GM23338 (cell line): ENCODE measurements around the gene FRMPD1.

Source experiments
- CREB1 ChIP-seq: fragments of 250-450 bp; sonication (Bioruptor Pico); IDR thresholded peaks from 2 replicates; pipeline ENCODE4 v1.5.0; 2020; ENCODE audit warnings: low read depth, mild to moderate bottlenecking, moderate library complexity
- ETS1 ChIP-seq: IDR thresholded peaks from 2 replicates; pipeline ENCODE4 v1.6.1; 2016; ENCODE audit warnings: antibody characterized with exemption
- EZH2 ChIP-seq: fragments of 200-600 bp; sonication (generic); IDR thresholded peaks from one replicate; pipeline ENCODE4 v1.8.0; 2017; ENCODE audit warnings: antibody characterized with exemption, mild to moderate bottlenecking, low read depth; ENCODE audit not compliant: unreplicated experiment
- EZH2phosphoT487 ChIP-seq: fragments of 200-600 bp; sonication (generic); IDR thresholded peaks from one replicate; pipeline ENCODE4 v1.8.1; 2018; ENCODE audit warnings: antibody characterized with exemption; ENCODE audit not compliant: unreplicated experiment
- JUNB ChIP-seq: IDR thresholded peaks from one replicate; pipeline ENCODE4 v1.6.1; 2016; ENCODE audit warnings: antibody characterized with exemption; ENCODE audit not compliant: unreplicated experiment
- NANOG ChIP-seq: IDR thresholded peaks from 2 replicates; pipeline ENCODE4 v1.6.1; 2016; ENCODE audit warnings: antibody characterized with exemption, borderline replicate concordance
- POLR2AphosphoS5 ChIP-seq: IDR thresholded peaks from 2 replicates; pipeline ENCODE4 v1.6.1; 2016; ENCODE audit warnings: antibody characterized with exemption, low read depth
- STAT1 ChIP-seq: IDR thresholded peaks from one replicate; pipeline ENCODE4 v1.6.1; 2016; ENCODE audit warnings: antibody characterized with exemption; ENCODE audit not compliant: unreplicated experiment
- ZNF114 ChIP-seq: fragments of 250-450 bp; sonication (Bioruptor Pico); IDR thresholded peaks from 2 replicates; pipeline ENCODE4 v1.5.0; 2020; ENCODE audit warnings: mild to moderate bottlenecking, moderate library complexity
- ZNF331 ChIP-seq: fragments of 250-450 bp; sonication (Bioruptor Pico); IDR thresholded peaks from 2 replicates; pipeline ENCODE4 v1.5.0; 2020; ENCODE audit warnings: low read depth, mild to moderate bottlenecking, moderate library complexity
- TF ChIP-seq, protein P1 (sequence below), 2 experiments: fragments of 200-600 bp in 1 of 2; sonication (generic) in 1 of 2; conservative IDR thresholded peaks; 2 replicates each; pipeline versions ENCODE4 v1.5.1 to v1.6.1; 2016 to 2017; ENCODE audit warnings: antibody characterized with exemption in 2 of 2, low read depth in 2 of 2, mild to moderate bottlenecking in 2 of 2, moderate library complexity in 1 of 2
- TF ChIP-seq, protein P2 (sequence below): IDR thresholded peaks from one replicate; pipeline ENCODE4 v1.6.1; 2018; ENCODE audit warnings: antibody characterized with exemption; ENCODE audit not compliant: unreplicated experiment
- TF ChIP-seq, protein P3 (sequence below): fragments of 250-450 bp; sonication (Bioruptor Pico); IDR thresholded peaks from 2 replicates; pipeline ENCODE4 v1.5.0; 2020; ENCODE audit warnings: mild to moderate bottlenecking, moderate library complexity

GRCh38 chr9:37776328-37776727, 125.6 kb downstream of the FRMPD1 start:
- TF ChIP-seq, protein P1, sequence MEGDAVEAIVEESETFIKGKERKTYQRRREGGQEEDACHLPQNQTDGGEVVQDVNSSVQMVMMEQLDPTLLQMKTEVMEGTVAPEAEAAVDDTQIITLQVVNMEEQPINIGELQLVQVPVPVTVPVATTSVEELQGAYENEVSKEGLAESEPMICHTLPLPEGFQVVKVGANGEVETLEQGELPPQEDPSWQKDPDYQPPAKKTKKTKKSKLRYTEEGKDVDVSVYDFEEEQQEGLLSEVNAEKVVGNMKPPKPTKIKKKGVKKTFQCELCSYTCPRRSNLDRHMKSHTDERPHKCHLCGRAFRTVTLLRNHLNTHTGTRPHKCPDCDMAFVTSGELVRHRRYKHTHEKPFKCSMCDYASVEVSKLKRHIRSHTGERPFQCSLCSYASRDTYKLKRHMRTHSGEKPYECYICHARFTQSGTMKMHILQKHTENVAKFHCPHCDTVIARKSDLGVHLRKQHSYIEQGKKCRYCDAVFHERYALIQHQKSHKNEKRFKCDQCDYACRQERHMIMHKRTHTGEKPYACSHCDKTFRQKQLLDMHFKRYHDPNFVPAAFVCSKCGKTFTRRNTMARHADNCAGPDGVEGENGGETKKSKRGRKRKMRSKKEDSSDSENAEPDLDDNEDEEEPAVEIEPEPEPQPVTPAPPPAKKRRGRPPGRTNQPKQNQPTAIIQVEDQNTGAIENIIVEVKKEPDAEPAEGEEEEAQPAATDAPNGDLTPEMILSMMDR (conservative IDR thresholded peaks at IDR 0.05; ENCODE audit: low read depth in 2 of 2), result no peak
- TF ChIP-seq EZH2phosphoT487, result no peak
- no peak for TF ChIP-seq POLR2AphosphoS5
- no peak for TF ChIP-seq EZH2
- TF ChIP-seq, protein P2, sequence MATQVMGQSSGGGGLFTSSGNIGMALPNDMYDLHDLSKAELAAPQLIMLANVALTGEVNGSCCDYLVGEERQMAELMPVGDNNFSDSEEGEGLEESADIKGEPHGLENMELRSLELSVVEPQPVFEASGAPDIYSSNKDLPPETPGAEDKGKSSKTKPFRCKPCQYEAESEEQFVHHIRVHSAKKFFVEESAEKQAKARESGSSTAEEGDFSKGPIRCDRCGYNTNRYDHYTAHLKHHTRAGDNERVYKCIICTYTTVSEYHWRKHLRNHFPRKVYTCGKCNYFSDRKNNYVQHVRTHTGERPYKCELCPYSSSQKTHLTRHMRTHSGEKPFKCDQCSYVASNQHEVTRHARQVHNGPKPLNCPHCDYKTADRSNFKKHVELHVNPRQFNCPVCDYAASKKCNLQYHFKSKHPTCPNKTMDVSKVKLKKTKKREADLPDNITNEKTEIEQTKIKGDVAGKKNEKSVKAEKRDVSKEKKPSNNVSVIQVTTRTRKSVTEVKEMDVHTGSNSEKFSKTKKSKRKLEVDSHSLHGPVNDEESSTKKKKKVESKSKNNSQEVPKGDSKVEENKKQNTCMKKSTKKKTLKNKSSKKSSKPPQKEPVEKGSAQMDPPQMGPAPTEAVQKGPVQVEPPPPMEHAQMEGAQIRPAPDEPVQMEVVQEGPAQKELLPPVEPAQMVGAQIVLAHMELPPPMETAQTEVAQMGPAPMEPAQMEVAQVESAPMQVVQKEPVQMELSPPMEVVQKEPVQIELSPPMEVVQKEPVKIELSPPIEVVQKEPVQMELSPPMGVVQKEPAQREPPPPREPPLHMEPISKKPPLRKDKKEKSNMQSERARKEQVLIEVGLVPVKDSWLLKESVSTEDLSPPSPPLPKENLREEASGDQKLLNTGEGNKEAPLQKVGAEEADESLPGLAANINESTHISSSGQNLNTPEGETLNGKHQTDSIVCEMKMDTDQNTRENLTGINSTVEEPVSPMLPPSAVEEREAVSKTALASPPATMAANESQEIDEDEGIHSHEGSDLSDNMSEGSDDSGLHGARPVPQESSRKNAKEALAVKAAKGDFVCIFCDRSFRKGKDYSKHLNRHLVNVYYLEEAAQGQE, result no peak
- no peak for TF ChIP-seq CREB1 (CRISPR knock-in tag)
- TF ChIP-seq JUNB, result no peak
- TF ChIP-seq, protein P3, sequence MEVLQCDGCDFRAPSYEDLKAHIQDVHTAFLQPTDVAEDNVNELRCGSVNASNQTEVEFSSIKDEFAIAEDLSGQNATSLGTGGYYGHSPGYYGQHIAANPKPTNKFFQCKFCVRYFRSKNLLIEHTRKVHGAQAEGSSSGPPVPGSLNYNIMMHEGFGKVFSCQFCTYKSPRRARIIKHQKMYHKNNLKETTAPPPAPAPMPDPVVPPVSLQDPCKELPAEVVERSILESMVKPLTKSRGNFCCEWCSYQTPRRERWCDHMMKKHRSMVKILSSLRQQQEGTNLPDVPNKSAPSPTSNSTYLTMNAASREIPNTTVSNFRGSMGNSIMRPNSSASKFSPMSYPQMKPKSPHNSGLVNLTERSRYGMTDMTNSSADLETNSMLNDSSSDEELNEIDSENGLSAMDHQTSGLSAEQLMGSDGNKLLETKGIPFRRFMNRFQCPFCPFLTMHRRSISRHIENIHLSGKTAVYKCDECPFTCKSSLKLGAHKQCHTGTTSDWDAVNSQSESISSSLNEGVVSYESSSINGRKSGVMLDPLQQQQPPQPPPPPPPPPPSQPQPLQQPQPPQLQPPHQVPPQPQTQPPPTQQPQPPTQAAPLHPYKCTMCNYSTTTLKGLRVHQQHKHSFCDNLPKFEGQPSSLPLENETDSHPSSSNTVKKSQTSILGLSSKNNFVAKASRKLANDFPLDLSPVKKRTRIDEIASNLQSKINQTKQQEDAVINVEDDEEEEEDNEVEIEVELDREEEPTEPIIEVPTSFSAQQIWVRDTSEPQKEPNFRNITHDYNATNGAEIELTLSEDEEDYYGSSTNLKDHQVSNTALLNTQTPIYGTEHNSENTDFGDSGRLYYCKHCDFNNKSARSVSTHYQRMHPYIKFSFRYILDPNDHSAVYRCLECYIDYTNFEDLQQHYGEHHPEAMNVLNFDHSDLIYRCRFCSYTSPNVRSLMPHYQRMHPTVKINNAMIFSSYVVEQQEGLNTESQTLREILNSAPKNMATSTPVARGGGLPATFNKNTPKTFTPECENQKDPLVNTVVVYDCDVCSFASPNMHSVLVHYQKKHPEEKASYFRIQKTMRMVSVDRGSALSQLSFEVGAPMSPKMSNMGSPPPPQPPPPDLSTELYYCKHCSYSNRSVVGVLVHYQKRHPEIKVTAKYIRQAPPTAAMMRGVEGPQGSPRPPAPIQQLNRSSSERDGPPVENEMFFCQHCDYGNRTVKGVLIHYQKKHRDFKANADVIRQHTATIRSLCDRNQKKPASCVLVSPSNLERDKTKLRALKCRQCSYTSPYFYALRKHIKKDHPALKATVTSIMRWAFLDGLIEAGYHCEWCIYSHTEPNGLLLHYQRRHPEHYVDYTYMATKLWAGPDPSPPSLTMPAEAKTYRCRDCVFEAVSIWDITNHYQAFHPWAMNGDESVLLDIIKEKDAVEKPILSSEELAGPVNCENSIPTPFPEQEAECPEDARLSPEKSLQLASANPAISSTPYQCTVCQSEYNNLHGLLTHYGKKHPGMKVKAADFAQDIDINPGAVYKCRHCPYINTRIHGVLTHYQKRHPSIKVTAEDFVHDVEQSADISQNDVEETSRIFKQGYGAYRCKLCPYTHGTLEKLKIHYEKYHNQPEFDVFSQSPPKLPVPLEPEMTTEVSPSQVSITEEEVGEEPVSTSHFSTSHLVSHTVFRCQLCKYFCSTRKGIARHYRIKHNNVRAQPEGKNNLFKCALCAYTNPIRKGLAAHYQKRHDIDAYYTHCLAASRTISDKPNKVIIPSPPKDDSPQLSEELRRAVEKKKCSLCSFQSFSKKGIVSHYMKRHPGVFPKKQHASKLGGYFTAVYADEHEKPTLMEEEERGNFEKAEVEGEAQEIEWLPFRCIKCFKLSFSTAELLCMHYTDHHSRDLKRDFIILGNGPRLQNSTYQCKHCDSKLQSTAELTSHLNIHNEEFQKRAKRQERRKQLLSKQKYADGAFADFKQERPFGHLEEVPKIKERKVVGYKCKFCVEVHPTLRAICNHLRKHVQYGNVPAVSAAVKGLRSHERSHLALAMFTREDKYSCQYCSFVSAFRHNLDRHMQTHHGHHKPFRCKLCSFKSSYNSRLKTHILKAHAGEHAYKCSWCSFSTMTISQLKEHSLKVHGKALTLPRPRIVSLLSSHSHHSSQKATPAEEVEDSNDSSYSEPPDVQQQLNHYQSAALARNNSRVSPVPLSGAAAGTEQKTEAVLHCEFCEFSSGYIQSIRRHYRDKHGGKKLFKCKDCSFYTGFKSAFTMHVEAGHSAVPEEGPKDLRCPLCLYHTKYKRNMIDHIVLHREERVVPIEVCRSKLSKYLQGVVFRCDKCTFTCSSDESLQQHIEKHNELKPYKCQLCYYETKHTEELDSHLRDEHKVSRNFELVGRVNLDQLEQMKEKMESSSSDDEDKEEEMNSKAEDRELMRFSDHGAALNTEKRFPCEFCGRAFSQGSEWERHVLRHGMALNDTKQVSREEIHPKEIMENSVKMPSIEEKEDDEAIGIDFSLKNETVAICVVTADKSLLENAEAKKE (CRISPR knock-in tag), result no peak
- no peak for TF ChIP-seq STAT1
- TF ChIP-seq ETS1, result no peak
- TF ChIP-seq ZNF114 (CRISPR knock-in tag), result no peak
- TF ChIP-seq NANOG, result no peak
- no peak for TF ChIP-seq ZNF331
